Liver (tissue), 9 donors: ENCODE results near the gene CDH15. TPM values are rescaled to one million over a fixed set of nuclear protein-coding genes. Genes with fewer than 3 reads are reported as not detected.
A peak's percentile ranks its signal among the peaks of the same experiment; 100 is the strongest.

Source experiments
- DNase-seq: peaks from one replicate; pipeline ENCODE4 v3.0.0-alpha.2; 2017; ENCODE audit warnings: low spot score
- H3K27ac ChIP-seq, 2 donors: one replicate each; pipeline ENCODE4 v1.7.0; 2013; ENCODE audit warnings: inconsistent platforms in 2 of 2, low read length in 2 of 2, control low read depth in 1 of 2, low read depth in 1 of 2, mild to moderate bottlenecking in 1 of 2
- H3K27me3 ChIP-seq, 4 donors: one replicate each; pipeline versions ENCODE4 v1.6.1 to v1.7.0; 2013; ENCODE audit warnings: low read length in 3 of 4, inconsistent platforms in 1 of 4, mild to moderate bottlenecking in 1 of 4, moderate library complexity in 1 of 4; ENCODE audit not compliant: control insufficient read depth in 4 of 4, insufficient read depth in 4 of 4
- H3K36me3 ChIP-seq, 4 donors: one replicate each; pipeline versions ENCODE4 v1.6.1 to v1.7.0; 2013; ENCODE audit warnings: low read length in 3 of 4, mild to moderate bottlenecking in 3 of 4, low read depth in 1 of 4, moderate library complexity in 1 of 4; ENCODE audit not compliant: control insufficient read depth in 4 of 4, insufficient read depth in 3 of 4
- H3K4me1 ChIP-seq, 4 donors: one replicate each; pipeline versions ENCODE4 v1.6.1 to v1.7.0; 2013; ENCODE audit warnings: low read length in 3 of 4, mild to moderate bottlenecking in 3 of 4, moderate library complexity in 1 of 4; ENCODE audit not compliant: control insufficient read depth in 4 of 4, insufficient read depth in 4 of 4
- H3K4me3 ChIP-seq, 3 donors: one replicate each; pipeline versions ENCODE4 v1.6.1 to v1.7.0; 2013; ENCODE audit warnings: low read length in 3 of 3, control low read depth in 1 of 3, low read depth in 1 of 3, mild to moderate bottlenecking in 1 of 3
- H3K9ac ChIP-seq, 2 donors: one replicate each; pipeline ENCODE4 v1.7.0; 2013; ENCODE audit warnings: low read length in 2 of 2, mild to moderate bottlenecking in 2 of 2, moderate library complexity in 2 of 2, control low read depth in 1 of 2, low read depth in 1 of 2
- H3K9me3 ChIP-seq, 4 donors: one replicate each; pipeline versions ENCODE4 v1.6.1 to v1.7.0; 2013; ENCODE audit warnings: low read length in 3 of 4; ENCODE audit not compliant: control insufficient read depth in 4 of 4
- EGR1 ChIP-seq, 2 donors: IDR thresholded peaks; 2 replicates each; pipeline ENCODE4 v1.6.1; 2016 to 2018; ENCODE audit warnings: antibody characterized with exemption in 2 of 2, low read depth in 2 of 2
- FOXA1 ChIP-seq: IDR thresholded peaks from 2 replicates; pipeline ENCODE4 v1.6.1; 2016; ENCODE audit warnings: antibody characterized with exemption
- GABPA ChIP-seq, 2 donors: IDR thresholded peaks in 1 of 2; conservative IDR thresholded peaks in 1 of 2; 2 replicates each; pipeline ENCODE4 v1.6.1; 2016; ENCODE audit warnings: antibody characterized with exemption in 2 of 2, mild to moderate bottlenecking in 1 of 2, moderate library complexity in 1 of 2
- HNF4A ChIP-seq, 2 donors: conservative IDR thresholded peaks; 2 replicates each; pipeline ENCODE4 v1.6.1; 2016; ENCODE audit warnings: antibody characterized with exemption in 2 of 2, mild to moderate bottlenecking in 2 of 2
- HNF4G ChIP-seq: IDR thresholded peaks from 2 replicates; pipeline ENCODE4 v1.6.1; 2016; ENCODE audit warnings: antibody characterized with exemption
- JUND ChIP-seq, 2 donors: IDR thresholded peaks; 2 replicates each; pipeline ENCODE4 v1.6.1; 2016; ENCODE audit warnings: antibody characterized with exemption in 2 of 2
- NR2F2 ChIP-seq: IDR thresholded peaks from 2 replicates; pipeline ENCODE4 v1.6.1; 2016; ENCODE audit warnings: antibody characterized with exemption
- RAD21 ChIP-seq, 2 donors: IDR thresholded peaks; 2 replicates each; pipeline ENCODE4 v1.6.1; 2016; ENCODE audit warnings: antibody characterized with exemption in 2 of 2, mild to moderate bottlenecking in 2 of 2
- RXRA ChIP-seq, 2 donors: IDR thresholded peaks; 2 replicates each; pipeline ENCODE4 v1.6.1; 2017 to 2018; ENCODE audit warnings: antibody characterized with exemption in 2 of 2, mild to moderate bottlenecking in 1 of 2
- SP1 ChIP-seq: IDR thresholded peaks from 2 replicates; pipeline ENCODE4 v1.6.1; 2018; ENCODE audit warnings: antibody characterized with exemption, mild to moderate bottlenecking
- TAF1 ChIP-seq: conservative IDR thresholded peaks from 2 replicates; pipeline ENCODE4 v1.6.1; 2016; ENCODE audit warnings: antibody characterized with exemption, mild to moderate bottlenecking
- YY1 ChIP-seq: IDR thresholded peaks from 2 replicates; pipeline ENCODE4 v1.6.1; 2016; ENCODE audit warnings: antibody characterized with exemption, mild to moderate bottlenecking
- WGBS: extraction: QIAGEN DNeasy Blood & Tissue Kit; methylation state at CpG from one replicate; pipeline ENCODE4 v1.1.7; 2013; 5-methylcytosine and 5-hydroxymethylcytosine counted together
- polyA plus RNA-seq, 2 donors: library from polyadenylated mRNA; stranded (reverse) in 1 of 2; unstranded in 1 of 2; fragments of 200-250 nt in 1 of 2; fragments of >200 nt in 1 of 2; fragmentation: Nextera tagmentation in 1 of 2; extraction: Ambion mirVana in 1 of 2; gene quantifications; one replicate each; pipeline versions ENCODE4 v1.2.1 to v1.2.3, GENCODE V29; 2013 to 2015
- total RNA-seq, 2 donors: library from RNA; depleted of rRNA; stranded (reverse); fragments of >200 nt; gene quantifications; one replicate each; pipeline ENCODE4 v1.2.3, GENCODE V29; 2014
- TF ChIP-seq, protein P1 (sequence below): IDR thresholded peaks from 2 replicates; pipeline ENCODE4 v1.6.1; 2016; ENCODE audit warnings: antibody characterized with exemption, mild to moderate bottlenecking
- TF ChIP-seq, protein P2 (sequence below): IDR thresholded peaks from 2 replicates; pipeline ENCODE4 v1.6.1; 2016; ENCODE audit warnings: antibody characterized with exemption
- TF ChIP-seq, protein P3 (sequence below): IDR thresholded peaks from 2 replicates; pipeline ENCODE4 v1.6.1; 2016; ENCODE audit warnings: antibody characterized with exemption
- TF ChIP-seq, protein P4 (sequence below): fragments of 150-350 bp; IDR thresholded peaks from 2 replicates; pipeline ENCODE4 v1.5.1; 2017; ENCODE audit warnings: improper control_type of control experiment, low read depth, low read length; ENCODE audit not compliant: missing input control
- TF ChIP-seq, protein P5 (sequence below): IDR thresholded peaks from 2 replicates; pipeline ENCODE4 v1.6.1; 2016; ENCODE audit warnings: antibody characterized with exemption
- donor health status: healthy.
- donor health status: healthy.
- donor health status: healthy.
- donor health status: healthy.
- donor health status: healthy.

The CDH15 gene
- total and polyA plus RNA-seq, 4 donors = 0.12 TPM; not detected in 3

DNA sequence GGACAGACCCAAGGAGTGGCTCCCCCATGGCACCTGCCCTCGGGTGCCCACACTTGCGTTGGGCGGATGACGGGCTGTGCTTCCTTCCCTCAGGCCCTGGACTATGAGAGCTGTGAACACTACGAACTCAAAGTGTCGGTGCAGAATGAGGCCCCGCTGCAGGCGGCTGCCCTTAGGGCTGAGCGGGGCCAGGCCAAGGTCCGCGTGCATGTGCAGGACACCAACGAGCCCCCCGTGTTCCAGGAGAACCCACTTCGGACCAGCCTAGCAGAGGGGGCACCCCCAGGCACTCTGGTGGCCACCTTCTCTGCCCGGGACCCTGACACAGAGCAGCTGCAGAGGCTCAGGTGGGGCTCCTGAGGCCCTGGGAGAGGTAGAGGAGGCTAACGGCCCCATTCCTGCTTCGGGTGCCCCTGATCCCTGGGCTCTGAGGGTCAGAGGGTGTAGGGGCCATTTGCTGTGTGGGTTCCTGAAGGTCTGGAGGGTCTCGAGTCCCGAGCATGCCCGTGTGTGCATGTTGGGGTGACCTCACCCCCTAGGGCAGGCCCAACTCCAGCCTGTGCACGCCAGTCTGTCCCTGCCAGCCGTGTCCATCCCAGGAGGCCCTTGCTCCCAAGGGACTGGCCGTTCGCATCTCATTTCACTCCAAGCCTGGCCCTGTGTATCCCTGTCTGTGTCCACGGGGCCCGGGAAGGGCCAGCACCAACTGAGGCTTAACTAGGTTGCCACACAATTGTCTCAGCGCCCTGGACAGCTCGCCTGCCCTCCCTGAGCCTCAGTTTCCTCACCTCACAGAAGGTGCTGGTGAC lies 18.8 kb downstream of the CDH15 start:
- H3K4me3 ChIP-seq = no peak overlapping the region
- peaks cover 0 to 5% (median 4%) of the 10 kb centered on the region in 4 donors for H3K4me1 ChIP-seq
- TF ChIP-seq HNF4G (no peak), HNF4A (conservative IDR thresholded peaks at IDR 0.05) (no peak), GABPA (IDR thresholded peaks at IDR 0.05 in 1 of 2, conservative IDR thresholded peaks at IDR 0.05 in 1 of 2) (no peak), JUND (IDR thresholded peaks at IDR 0.05) (no peak), YY1 (no peak), FOXA1 (no peak), TAF1 (no peak), NR2F2 (no peak)
- TF ChIP-seq, protein P1, sequence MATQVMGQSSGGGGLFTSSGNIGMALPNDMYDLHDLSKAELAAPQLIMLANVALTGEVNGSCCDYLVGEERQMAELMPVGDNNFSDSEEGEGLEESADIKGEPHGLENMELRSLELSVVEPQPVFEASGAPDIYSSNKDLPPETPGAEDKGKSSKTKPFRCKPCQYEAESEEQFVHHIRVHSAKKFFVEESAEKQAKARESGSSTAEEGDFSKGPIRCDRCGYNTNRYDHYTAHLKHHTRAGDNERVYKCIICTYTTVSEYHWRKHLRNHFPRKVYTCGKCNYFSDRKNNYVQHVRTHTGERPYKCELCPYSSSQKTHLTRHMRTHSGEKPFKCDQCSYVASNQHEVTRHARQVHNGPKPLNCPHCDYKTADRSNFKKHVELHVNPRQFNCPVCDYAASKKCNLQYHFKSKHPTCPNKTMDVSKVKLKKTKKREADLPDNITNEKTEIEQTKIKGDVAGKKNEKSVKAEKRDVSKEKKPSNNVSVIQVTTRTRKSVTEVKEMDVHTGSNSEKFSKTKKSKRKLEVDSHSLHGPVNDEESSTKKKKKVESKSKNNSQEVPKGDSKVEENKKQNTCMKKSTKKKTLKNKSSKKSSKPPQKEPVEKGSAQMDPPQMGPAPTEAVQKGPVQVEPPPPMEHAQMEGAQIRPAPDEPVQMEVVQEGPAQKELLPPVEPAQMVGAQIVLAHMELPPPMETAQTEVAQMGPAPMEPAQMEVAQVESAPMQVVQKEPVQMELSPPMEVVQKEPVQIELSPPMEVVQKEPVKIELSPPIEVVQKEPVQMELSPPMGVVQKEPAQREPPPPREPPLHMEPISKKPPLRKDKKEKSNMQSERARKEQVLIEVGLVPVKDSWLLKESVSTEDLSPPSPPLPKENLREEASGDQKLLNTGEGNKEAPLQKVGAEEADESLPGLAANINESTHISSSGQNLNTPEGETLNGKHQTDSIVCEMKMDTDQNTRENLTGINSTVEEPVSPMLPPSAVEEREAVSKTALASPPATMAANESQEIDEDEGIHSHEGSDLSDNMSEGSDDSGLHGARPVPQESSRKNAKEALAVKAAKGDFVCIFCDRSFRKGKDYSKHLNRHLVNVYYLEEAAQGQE = no peak
- TF ChIP-seq, protein P2, sequence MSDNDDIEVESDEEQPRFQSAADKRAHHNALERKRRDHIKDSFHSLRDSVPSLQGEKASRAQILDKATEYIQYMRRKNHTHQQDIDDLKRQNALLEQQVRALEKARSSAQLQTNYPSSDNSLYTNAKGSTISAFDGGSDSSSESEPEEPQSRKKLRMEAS = no peak
- TF ChIP-seq, protein P3, sequence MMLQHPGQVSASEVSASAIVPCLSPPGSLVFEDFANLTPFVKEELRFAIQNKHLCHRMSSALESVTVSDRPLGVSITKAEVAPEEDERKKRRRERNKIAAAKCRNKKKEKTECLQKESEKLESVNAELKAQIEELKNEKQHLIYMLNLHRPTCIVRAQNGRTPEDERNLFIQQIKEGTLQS = no peak
- no peaks in the 10 kb centered on the region for H3K9me3 ChIP-seq
- H3K27me3 ChIP-seq = no peaks in the 10 kb centered on the region
- no peak overlapping the region for H3K9ac ChIP-seq
- no peak overlapping the region for H3K27ac ChIP-seq
- H3K36me3 ChIP-seq = no peaks in the 10 kb centered on the region
- DNase-seq = no peak
- 70% methylated on average over 28 of the region's 28 CpGs for WGBS

DNA sequence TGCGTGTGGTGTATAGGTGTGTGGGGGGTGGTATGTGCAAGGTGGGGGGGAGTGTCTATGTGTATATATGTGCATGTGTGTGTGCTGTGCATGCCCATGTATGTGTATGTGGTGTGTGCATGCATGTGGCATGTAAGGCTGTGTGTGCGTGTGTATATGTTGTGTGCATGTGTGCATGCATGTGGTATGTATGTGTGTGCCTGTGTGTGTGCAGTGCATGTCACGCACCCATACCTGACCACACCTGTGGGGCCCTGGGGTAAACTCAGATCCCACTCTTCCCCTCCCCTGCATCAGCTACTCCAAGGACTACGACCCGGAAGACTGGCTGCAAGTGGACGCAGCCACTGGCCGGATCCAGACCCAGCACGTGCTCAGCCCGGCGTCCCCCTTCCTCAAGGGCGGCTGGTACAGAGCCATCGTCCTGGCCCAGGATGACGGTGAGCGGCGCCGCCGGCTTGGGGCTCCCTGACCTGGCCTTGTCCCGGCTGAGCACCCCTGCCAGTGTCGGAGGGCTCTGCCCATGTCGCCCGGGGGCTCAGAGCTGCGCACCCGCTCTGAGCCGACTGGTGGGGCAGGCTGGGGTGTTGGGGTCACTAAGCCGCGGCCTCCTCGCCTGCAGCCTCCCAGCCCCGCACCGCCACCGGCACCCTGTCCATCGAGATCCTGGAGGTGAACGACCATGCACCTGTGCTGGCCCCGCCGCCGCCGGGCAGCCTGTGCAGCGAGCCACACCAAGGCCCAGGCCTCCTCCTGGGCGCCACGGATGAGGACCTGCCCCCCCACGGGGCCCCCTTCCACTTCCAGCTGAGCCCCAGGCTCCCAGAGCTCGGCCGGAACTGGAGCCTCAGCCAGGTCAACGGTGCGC lies 19.7 kb downstream of the CDH15 start:
- Histone ChIP-seq H3K36me3 (no peaks in the 10 kb centered on the region), H3K27me3 (no peaks in the 10 kb centered on the region), H3K9ac (no peak overlapping the region), H3K27ac (no peak overlapping the region), H3K9me3 (no peaks in the 10 kb centered on the region), H3K4me1 (peaks cover 0 to 5% (median 4%) of the 10 kb centered on the region in 4 donors), H3K4me3 (peak overlapping the region in 1 of 3 donors; percentile 39)
- WGBS = 49% methylated on average over 44 of the region's 44 CpGs
- DNase-seq = no peak
- TF ChIP-seq, protein P4, sequence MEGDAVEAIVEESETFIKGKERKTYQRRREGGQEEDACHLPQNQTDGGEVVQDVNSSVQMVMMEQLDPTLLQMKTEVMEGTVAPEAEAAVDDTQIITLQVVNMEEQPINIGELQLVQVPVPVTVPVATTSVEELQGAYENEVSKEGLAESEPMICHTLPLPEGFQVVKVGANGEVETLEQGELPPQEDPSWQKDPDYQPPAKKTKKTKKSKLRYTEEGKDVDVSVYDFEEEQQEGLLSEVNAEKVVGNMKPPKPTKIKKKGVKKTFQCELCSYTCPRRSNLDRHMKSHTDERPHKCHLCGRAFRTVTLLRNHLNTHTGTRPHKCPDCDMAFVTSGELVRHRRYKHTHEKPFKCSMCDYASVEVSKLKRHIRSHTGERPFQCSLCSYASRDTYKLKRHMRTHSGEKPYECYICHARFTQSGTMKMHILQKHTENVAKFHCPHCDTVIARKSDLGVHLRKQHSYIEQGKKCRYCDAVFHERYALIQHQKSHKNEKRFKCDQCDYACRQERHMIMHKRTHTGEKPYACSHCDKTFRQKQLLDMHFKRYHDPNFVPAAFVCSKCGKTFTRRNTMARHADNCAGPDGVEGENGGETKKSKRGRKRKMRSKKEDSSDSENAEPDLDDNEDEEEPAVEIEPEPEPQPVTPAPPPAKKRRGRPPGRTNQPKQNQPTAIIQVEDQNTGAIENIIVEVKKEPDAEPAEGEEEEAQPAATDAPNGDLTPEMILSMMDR = no peak
- TF ChIP-seq SP1 (no peak), HNF4G (no peak), YY1 (no peak), RXRA (IDR thresholded peaks at IDR 0.05) (no peak), NR2F2 (no peak), EGR1 (IDR thresholded peaks at IDR 0.05; ENCODE audit: low read depth in 2 of 2) (no peak), RAD21 (IDR thresholded peaks at IDR 0.05) (no peak), TAF1 (no peak), HNF4A (conservative IDR thresholded peaks at IDR 0.05) (no peak)
- TF ChIP-seq, protein P1 = no peak
- TF ChIP-seq, protein P5, sequence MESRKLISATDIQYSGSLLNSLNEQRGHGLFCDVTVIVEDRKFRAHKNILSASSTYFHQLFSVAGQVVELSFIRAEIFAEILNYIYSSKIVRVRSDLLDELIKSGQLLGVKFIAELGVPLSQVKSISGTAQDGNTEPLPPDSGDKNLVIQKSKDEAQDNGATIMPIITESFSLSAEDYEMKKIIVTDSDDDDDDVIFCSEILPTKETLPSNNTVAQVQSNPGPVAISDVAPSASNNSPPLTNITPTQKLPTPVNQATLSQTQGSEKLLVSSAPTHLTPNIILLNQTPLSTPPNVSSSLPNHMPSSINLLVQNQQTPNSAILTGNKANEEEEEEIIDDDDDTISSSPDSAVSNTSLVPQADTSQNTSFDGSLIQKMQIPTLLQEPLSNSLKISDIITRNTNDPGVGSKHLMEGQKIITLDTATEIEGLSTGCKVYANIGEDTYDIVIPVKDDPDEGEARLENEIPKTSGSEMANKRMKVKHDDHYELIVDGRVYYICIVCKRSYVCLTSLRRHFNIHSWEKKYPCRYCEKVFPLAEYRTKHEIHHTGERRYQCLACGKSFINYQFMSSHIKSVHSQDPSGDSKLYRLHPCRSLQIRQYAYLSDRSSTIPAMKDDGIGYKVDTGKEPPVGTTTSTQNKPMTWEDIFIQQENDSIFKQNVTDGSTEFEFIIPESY = no peak
- TF ChIP-seq, protein P3 = no peak
